ENCODE measurements around the gene SCRT2. TPM values are rescaled to one million over a fixed set of nuclear protein-coding genes. Genes with fewer than 3 reads are reported as not detected.

Gene SCRT2
- total RNA-seq, 1 donor from 2014 or later = not detected

DNA sequence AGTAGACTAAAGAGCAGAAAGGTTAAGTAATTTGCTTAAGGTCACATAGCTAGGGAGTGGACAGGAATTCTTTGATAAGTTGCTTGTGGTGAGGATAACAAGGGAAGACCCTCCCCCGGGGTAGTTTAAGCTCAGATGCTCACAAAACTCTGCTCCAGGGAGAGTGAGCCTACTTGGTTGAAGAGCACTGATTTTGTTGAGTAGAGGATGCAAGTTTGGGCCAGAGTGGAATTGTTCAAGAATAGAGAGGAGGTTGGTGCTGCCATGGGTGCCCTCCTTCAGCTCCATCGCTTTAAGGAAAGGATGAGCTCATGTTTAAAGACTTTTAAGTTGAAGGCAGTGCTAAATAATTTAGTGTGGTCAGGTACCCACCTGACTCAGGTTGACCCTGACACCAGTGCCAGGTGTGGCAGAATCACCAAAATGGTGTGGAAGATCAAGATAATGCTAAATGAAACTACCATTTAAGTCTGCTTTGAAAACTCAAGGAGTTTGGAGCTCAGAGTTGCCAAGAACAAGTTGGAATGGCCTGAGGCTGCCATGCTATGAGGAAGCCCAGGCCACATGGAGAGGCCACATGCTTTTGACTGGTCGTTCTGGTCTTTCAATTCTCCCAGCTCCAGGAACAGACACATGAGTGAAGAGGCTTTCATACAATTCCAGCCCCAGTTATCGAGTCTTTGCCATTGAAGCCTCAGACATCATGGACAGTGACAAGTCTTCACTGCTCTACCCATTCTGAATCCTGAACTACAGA is 57.5 kb downstream of the SCRT2 start:
- ChIA-PET CTCF (no interaction called here), POLR2A (no interaction called here)
- Mint-ChIP-seq H3K4me3 (no peak overlapping the region), H3K27ac (no peak overlapping the region), H3K27me3 (peaks cover 67% of the 10 kb centered on the region), H3K4me1 (no peaks in the 10 kb centered on the region), H3K36me3 (ENCODE audit: low read depth) (no peaks in the 10 kb centered on the region), H3K9me3 (peaks cover 7% of the 10 kb centered on the region)
- intact Hi-C loops (cut with micrococcal nuclease) = no loop called here
- ATAC-seq (ENCODE audit: low read depth) (no peak), DNase-seq (no peak)
- TF ChIP-seq, protein P1, sequence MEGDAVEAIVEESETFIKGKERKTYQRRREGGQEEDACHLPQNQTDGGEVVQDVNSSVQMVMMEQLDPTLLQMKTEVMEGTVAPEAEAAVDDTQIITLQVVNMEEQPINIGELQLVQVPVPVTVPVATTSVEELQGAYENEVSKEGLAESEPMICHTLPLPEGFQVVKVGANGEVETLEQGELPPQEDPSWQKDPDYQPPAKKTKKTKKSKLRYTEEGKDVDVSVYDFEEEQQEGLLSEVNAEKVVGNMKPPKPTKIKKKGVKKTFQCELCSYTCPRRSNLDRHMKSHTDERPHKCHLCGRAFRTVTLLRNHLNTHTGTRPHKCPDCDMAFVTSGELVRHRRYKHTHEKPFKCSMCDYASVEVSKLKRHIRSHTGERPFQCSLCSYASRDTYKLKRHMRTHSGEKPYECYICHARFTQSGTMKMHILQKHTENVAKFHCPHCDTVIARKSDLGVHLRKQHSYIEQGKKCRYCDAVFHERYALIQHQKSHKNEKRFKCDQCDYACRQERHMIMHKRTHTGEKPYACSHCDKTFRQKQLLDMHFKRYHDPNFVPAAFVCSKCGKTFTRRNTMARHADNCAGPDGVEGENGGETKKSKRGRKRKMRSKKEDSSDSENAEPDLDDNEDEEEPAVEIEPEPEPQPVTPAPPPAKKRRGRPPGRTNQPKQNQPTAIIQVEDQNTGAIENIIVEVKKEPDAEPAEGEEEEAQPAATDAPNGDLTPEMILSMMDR (IDR thresholded peaks at IDR 0.05) = no peak

DNA sequence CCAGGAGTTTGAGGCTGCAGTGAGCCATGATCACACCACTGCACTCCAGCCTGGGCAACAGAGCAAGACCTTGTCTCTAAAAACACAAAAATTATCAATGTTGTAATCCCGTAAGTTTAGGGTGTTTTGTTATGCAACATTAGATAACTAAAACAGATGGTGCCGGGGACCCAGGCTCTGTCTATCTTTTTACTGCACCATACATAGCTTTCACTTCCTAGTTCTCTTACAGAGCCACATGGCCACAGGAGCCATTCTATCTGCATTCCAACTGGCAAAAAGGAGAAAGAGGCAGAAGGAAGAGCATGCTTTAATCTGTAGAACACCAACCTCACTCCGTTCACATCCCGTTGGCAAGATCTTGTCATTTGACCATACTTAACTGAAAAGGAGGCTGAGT is 60.1 kb downstream of the SCRT2 start:
- CTCF ChIA-PET = no interaction called here
- Mint-ChIP-seq H3K27me3 (peaks cover 69% of the 10 kb centered on the region), H3K4me1 (peaks cover 8% of the 10 kb centered on the region), H3K27ac (no peak overlapping the region), H3K36me3 (ENCODE audit: low read depth) (no peaks in the 10 kb centered on the region), H3K4me3 (no peak overlapping the region), H3K9me3 (peaks cover 7% of the 10 kb centered on the region)
- intact Hi-C loops (cut with micrococcal nuclease) = no loop called here
- POLR2A ChIA-PET = no interaction called here
- ATAC-seq (ENCODE audit: low read depth) = no peak
- DNase-seq = no peak
- TF ChIP-seq, protein P1 (IDR thresholded peaks at IDR 0.05) = no peak

DNA sequence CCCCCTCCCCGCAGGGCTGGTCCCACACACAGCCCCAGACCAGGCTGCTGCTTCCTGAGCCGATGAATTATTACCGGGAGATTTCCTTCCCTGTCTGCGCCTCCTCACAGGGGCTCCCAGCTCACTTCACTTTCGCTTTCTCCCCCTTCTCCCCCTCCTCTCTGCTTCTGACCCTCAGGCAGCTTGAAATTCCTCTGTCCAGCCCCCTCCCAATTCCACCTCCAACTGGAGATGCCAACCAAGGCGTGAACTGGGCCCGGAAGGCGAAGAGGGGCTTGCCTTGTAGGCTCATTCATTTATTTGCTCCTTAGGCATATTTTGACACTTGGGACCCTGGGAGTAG is 63.8 kb downstream of the SCRT2 start:
- TF ChIP-seq, protein P1 (IDR thresholded peaks at IDR 0.05) = no peak

More for the DNA sequence above, 63.8 kb downstream of the SCRT2 start:
- intact Hi-C loops (cut with micrococcal nuclease) = no loop called here
- Mint-ChIP-seq H3K36me3 (ENCODE audit: low read depth) (no peaks in the 10 kb centered on the region), H3K9me3 (no peaks in the 10 kb centered on the region), H3K4me1 (peaks cover 8% of the 10 kb centered on the region), H3K27me3 (peaks cover 62% of the 10 kb centered on the region), H3K4me3 (no peak overlapping the region), H3K27ac (no peak overlapping the region)
- CTCF ChIA-PET = no interaction called here
- ATAC-seq (ENCODE audit: low read depth) = no peak
- POLR2A ChIA-PET = no interaction called here
- DNase-seq = no peak

Other genes starting within 250 kb of the SCRT2 start
- 21.4 and 24.1 TPM in 2 replicates for gene TBC1D20, start 213.3 kb downstream of the SCRT2 start, total RNA-seq
- gene CSNK2A1, start 132.0 kb downstream of the SCRT2 start, total RNA-seq = 130 and 140 TPM in 2 replicates
- gene TCF15, start 65.5 kb downstream of the SCRT2 start, total RNA-seq = not detected in 2 replicates
- 6.1 and 7.4 TPM in 2 replicates for gene SRXN1, start 22.6 kb downstream of the SCRT2 start, total RNA-seq
- gene SLC52A3, start 92.7 kb upstream of the SCRT2 start, total RNA-seq = not detected in 2 replicates
- gene FAM110A, start 157.9 kb upstream of the SCRT2 start, total RNA-seq = 9.2 and 11.0 TPM in 2 replicates
- gene ANGPT4, start 240.5 kb upstream of the SCRT2 start, total RNA-seq = not detected in 2 replicates

Measured in activated B cell treated with CpG ODN at 0.5 μM for 24 hours (primary cell).